MCF 10A (cell line): ENCODE results near the gene CWF19L2. TPM values are rescaled to one million over a fixed set of nuclear protein-coding genes. Genes with fewer than 3 reads are reported as not detected.
A peak's percentile ranks its signal among the peaks of the same experiment; 100 is the strongest.

Source experiments
- BruUV-seq: library from RNA; stranded (reverse); fragments of 400-500 nt; replicated peaks from 2 replicates; lab custom pipeline; 2021; lab: Mats Ljungman, UMichigan
- CTCF ChIA-PET: fragments of 300-600 bp; sonication (Branson Sonifier 250); formaldehyde crosslinking; extraction: SDS; loops from one replicate; lab custom pipeline; 2021; ENCODE audit warnings: antibody characterized with exemption, inconsistent platforms; lab: Yijun Ruan, JAX
- POLR2A ChIA-PET: fragments of 300-600, 350-650 bp; sonication (Branson Sonifier 250); formaldehyde crosslinking; extraction: SDS; loops from one replicate; lab custom pipeline; 2020; ENCODE audit warnings: antibody characterized with exemption, inconsistent platforms; lab: Yijun Ruan, JAX
- DNase-seq: peaks from one replicate; pipeline ENCODE4 v3.0.0-alpha.2; 2018; ENCODE audit not compliant: unreplicated experiment
- H3K27ac Mint-ChIP-seq: one replicate; pipeline ENCODE4 v1.8.0; 2022; ENCODE audit warnings: mild to moderate bottlenecking, low read depth, mixed read lengths; ENCODE audit not compliant: unreplicated experiment
- H3K27me3 Mint-ChIP-seq: one replicate; pipeline ENCODE4 v1.8.0; 2022; ENCODE audit warnings: mixed read lengths; ENCODE audit not compliant: insufficient read depth, unreplicated experiment
- H3K36me3 Mint-ChIP-seq: one replicate; pipeline ENCODE4 v1.8.0; 2022; ENCODE audit warnings: mild to moderate bottlenecking, moderate library complexity, mixed read lengths; ENCODE audit not compliant: insufficient read depth, unreplicated experiment
- H3K4me1 Mint-ChIP-seq: one replicate; pipeline ENCODE4 v1.8.0; 2022; ENCODE audit warnings: mixed read lengths; ENCODE audit not compliant: insufficient read depth, unreplicated experiment
- H3K4me3 Mint-ChIP-seq: one replicate; pipeline ENCODE4 v1.8.0; 2022; ENCODE audit warnings: mild to moderate bottlenecking, moderate library complexity, mixed read lengths; ENCODE audit not compliant: unreplicated experiment
- H3K9me3 Mint-ChIP-seq: one replicate; pipeline ENCODE4 v1.8.0; 2022; ENCODE audit warnings: mixed read lengths; ENCODE audit not compliant: unreplicated experiment
- intact Hi-C: fragments of 100-400 bp; cut with micrococcal nuclease; formaldehyde crosslinking; loops from 2 replicates; pipeline ENCODE4 v1.14.1; 2022
- total RNA-seq: library from RNA; stranded (reverse); gene quantifications from 2 replicates; pipeline ENCODE4 v1.2.3, GENCODE V29; 2022
- TF ChIP-seq, protein P1 (sequence below): fragments of 200-600 bp; IDR thresholded peaks from one replicate; pipeline ENCODE4 v1.8.0; 2022; ENCODE audit warnings: antibody characterized with exemption, mild to moderate bottlenecking; ENCODE audit not compliant: unreplicated experiment

The CWF19L2 gene
- total RNA-seq, 1 experiment from 2014 or later, result 8.5 TPM

DNA sequence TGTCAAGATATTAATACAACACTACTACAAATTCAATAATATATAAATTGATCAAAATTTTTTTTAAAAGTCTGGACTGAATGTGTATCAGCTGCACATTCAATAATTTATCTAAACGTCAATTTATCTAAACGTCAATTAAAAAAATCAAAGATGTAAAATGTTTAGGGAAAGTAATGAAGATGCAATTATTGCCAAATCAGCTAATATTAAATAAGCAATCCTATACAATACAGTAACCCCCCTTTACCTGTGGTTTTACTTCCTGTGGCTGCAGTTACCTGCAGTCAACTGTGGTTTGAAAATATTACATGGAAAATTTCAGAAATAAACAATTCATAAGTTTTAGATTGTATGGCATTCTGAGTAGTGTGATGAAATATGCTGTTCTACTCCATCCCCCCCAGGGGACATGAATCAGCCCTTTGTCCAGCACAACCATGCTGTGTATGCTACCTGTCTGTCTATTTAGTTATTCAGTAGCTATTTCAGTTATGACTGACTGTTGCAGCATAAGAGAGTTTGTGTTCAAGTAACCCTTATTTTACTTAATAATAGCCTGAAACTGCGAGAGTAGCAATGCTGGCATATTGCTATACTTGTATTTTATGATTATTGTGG, 72.2 kb downstream of the CWF19L2 start:
- Mint-ChIP-seq H3K4me3 (no peak overlapping the region), H3K4me1 (peaks cover 12% of the 10 kb centered on the region), H3K27me3 (no peaks in the 10 kb centered on the region), H3K9me3 (no peaks in the 10 kb centered on the region), H3K27ac (no peak overlapping the region), H3K36me3 (peaks cover 9% of the 10 kb centered on the region)
- peak; percentile 90 for DNase-seq
- CTCF ChIA-PET, result interaction anchor here (0.6 to 1.2 kb wide), 3 partner anchors 12 to 906 kb away, joined by 3 to 5 read pairs (median 3); no protein-coding TSS in a partner anchor
- intact Hi-C loops, result no loop called here
- TF ChIP-seq, protein P1, sequence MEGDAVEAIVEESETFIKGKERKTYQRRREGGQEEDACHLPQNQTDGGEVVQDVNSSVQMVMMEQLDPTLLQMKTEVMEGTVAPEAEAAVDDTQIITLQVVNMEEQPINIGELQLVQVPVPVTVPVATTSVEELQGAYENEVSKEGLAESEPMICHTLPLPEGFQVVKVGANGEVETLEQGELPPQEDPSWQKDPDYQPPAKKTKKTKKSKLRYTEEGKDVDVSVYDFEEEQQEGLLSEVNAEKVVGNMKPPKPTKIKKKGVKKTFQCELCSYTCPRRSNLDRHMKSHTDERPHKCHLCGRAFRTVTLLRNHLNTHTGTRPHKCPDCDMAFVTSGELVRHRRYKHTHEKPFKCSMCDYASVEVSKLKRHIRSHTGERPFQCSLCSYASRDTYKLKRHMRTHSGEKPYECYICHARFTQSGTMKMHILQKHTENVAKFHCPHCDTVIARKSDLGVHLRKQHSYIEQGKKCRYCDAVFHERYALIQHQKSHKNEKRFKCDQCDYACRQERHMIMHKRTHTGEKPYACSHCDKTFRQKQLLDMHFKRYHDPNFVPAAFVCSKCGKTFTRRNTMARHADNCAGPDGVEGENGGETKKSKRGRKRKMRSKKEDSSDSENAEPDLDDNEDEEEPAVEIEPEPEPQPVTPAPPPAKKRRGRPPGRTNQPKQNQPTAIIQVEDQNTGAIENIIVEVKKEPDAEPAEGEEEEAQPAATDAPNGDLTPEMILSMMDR, result no peak
- no TSS peak for BruUV-seq
- POLR2A ChIA-PET, result interaction anchor here (0.6 to 1.8 kb wide), 7 partner anchors 9 to 987 kb away, joined by 3 to 5 read pairs (median 3); partner anchors contain the start of gene CWF19L2

DNA sequence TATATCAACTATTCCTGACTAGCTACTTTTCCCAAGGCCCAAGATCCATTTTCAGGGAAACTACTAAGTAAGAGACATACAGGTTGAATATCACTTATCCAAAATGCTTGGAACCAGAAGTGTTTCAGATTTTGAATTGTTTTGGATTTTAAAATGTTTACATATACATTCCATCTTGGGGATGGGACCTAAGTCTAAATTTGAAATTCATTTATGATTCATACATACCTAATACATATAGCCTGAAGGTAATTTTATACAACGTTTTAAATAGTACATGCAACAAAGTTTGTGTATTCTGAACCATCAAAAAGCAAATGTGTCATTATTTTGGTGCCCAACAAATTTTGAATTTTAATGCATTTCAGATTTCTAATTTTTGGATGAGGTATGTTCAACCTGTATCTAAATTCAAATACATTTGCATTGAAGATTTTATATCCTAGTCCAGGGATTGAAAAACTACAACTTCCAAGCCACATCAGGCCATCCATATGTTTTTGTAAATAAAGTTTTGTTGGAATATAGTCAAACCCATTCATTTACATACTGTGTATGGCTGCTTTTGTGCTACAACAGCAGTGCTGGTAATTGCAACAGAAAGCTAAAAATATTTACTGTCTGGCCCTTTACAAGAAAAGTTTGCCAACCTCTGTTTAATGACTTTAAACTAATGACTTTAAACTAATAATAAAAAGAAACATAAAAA, 73.3 kb downstream of the CWF19L2 start:
- intact Hi-C loops, result no loop called here
- Mint-ChIP-seq H3K27me3 (no peaks in the 10 kb centered on the region), H3K9me3 (no peaks in the 10 kb centered on the region), H3K36me3 (peaks cover 9% of the 10 kb centered on the region), H3K27ac (no peak overlapping the region), H3K4me3 (no peak overlapping the region), H3K4me1 (peaks cover 12% of the 10 kb centered on the region)
- no TSS peak for BruUV-seq
- CTCF ChIA-PET, result interaction anchor here (0.5 kb wide), 1 partner anchor 85 kb away, joined by 3 read pairs; no protein-coding TSS in a partner anchor
- DNase-seq, result no peak
- TF ChIP-seq, protein P1, result no peak
- POLR2A ChIA-PET, result interaction anchor here (1.1 to 1.8 kb wide), 4 partner anchors 11 to 73 kb away, joined by 3 to 5 read pairs (median 4); partner anchors contain the start of gene CWF19L2

DNA sequence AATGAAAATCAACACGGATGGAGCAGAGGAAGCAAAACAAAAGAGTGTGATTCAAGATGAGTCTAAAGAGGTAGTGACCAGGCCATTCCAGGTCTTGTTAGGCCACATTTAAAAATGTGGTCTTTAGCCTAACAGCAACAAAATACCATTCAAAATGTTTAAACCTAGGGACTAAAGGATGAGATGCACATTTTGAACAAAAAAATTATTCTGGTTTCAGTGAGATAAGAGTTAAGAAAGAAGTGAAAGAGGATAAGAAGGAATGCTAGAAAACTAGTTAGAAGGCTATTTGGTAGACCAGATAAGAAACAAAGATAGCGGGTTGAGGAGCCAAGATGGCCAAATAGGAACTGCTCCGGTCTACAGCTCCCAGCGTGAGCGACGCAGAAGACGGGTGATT, 85.2 kb downstream of the CWF19L2 start:
- Mint-ChIP-seq H3K36me3 (no peaks in the 10 kb centered on the region), H3K4me1 (peaks cover 13% of the 10 kb centered on the region), H3K27me3 (no peaks in the 10 kb centered on the region), H3K4me3 (no peak overlapping the region), H3K9me3 (no peaks in the 10 kb centered on the region), H3K27ac (peak overlapping the region; percentile 1)
- ChIA-PET CTCF (interaction anchor here (0.6 kb wide), 1 partner anchor 1053 kb away, joined by 3 read pairs; no protein-coding TSS in a partner anchor), POLR2A (interaction anchor here (1.0 kb wide), 1 partner anchor 11 kb away, joined by 5 read pairs; no protein-coding TSS in a partner anchor)
- TF ChIP-seq, protein P1, result no peak
- DNase-seq, result no peak
- no TSS peak for BruUV-seq
- intact Hi-C loops, result no loop called here

DNA sequence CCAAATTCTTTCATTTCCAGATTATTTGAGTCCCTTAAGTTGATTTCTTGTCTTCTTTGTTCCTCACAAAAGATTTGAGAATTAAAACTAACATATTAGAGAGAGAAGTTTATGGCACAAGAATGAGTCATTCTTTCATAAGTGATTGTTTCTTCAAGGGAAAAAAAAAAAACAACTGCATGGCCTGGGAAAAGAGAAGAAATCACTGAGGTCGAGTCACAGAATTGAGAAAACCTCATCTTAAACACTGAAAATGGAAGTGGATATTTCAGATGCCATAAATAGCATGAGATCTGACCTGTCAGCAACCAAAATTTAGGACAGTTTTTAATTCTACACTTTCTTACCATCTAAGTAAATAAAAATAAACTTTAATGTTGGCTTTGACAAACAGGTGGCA, 87.2 kb downstream of the CWF19L2 start:
- ChIA-PET POLR2A (no interaction called here), CTCF (no interaction called here)
- intact Hi-C loops, result no loop called here
- no peak overlapping the region for H3K4me3 Mint-ChIP-seq
- BruUV-seq, result no TSS peak
- peak overlapping the region; percentile 51 for H3K27ac Mint-ChIP-seq
- peak; percentile 42 for DNase-seq
- H3K4me1 Mint-ChIP-seq, result peaks cover 13% of the 10 kb centered on the region
- no peaks in the 10 kb centered on the region for H3K36me3 Mint-ChIP-seq
- no peaks in the 10 kb centered on the region for H3K27me3 Mint-ChIP-seq
- H3K9me3 Mint-ChIP-seq, result no peaks in the 10 kb centered on the region
- TF ChIP-seq, protein P1, result no peak
